ENCODE measurements around the gene SLC25A27.

Gene SLC25A27

GRCh38 chr6:46687619-46688097, 34.9 kb downstream of the SLC25A27 start, which contains the start of gene TDRD6:
TDRD6 (plus strand) TSS chr6:46687885; CDS start chr6:46688129, 244 bp downstream.
- 92 to 96% methylated on average over 38 to 41 of the region's 41 CpGs for WGBS, 2 experiments (ENCODE audit: insufficient coverage in 2 of 2)
- Histone ChIP-seq H3K4me3 (ENCODE audit: extremely low read depth, insufficient read depth, low read length, poor library complexity, severe bottlenecking) (no peak within 1 kb of the TSS), H3K27ac (ENCODE audit: low read depth, low read length, severe bottlenecking) (no peak within 1 kb of the TSS), H3K9me3 (ENCODE audit: control insufficient read depth, low read length) (no peaks in the 10 kb centered on the region), H3K4me1 (ENCODE audit: control insufficient read depth, insufficient read depth, low read length, poor library complexity, severe bottlenecking) (no peaks in the 10 kb centered on the region), H3K36me3 (ENCODE audit: control insufficient read depth, insufficient read depth, low read length) (no peaks in the 10 kb centered on the region)

DNA sequence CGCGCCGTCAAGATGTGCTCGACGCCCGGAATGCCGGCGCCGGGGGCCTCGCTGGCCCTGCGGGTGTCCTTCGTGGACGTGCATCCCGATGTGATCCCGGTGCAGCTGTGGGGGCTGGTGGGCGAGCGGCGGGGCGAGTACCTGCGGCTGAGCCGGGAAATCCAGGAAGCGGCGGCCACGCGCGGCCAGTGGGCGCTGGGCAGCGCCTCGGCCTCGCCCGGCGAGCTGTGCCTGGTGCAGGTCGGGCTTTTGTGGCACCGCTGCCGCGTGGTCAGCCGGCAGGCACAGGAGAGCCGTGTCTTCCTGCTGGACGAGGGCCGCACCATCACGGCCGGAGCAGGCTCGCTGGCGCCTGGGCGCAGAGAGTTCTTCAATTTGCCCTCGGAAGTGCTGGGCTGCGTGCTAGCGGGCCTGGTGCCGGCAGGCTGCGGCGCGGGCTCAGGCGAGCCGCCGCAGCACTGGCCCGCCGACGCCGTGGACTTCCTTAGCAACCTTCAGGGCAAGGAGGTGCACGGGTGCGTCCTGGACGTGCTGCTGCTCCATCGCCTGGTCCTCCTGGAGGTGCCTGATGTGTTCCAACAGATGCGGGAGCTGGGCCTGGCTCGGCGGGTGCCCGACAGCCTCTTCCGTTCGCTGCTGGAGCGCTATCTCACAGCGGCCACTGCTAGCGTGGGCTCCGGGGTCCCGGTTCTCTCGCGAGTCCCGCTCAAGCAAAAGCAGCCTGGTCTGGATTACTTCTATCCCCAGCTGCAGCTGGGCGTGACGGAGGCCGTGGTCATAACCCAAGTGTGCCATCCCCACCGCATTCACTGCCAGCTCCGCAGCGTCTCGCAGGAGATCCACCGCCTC, 35.6 kb downstream of the SLC25A27 start:
- Histone ChIP-seq H3K4me1 (ENCODE audit: control insufficient read depth, insufficient read depth, low read length, poor library complexity, severe bottlenecking) (no peaks in the 10 kb centered on the region), H3K9me3 (ENCODE audit: control insufficient read depth, low read length) (no peaks in the 10 kb centered on the region), H3K36me3 (ENCODE audit: control insufficient read depth, insufficient read depth, low read length) (no peaks in the 10 kb centered on the region), H3K27ac (ENCODE audit: low read depth, low read length, severe bottlenecking) (no peak overlapping the region), H3K4me3 (ENCODE audit: extremely low read depth, insufficient read depth, low read length, poor library complexity, severe bottlenecking) (no peak overlapping the region)
- 94 to 97% methylated on average over 64 to 80 of the region's 85 CpGs for WGBS, 2 experiments (ENCODE audit: insufficient coverage in 2 of 2)

- Histone ChIP-seq H3K4me3 (ENCODE audit: extremely low read depth, insufficient read depth, low read length, poor library complexity, severe bottlenecking) (no peak overlapping the region), H3K4me1 (ENCODE audit: control insufficient read depth, insufficient read depth, low read length, poor library complexity, severe bottlenecking) (no peaks in the 10 kb centered on the region), H3K27ac (ENCODE audit: low read depth, low read length, severe bottlenecking) (no peak overlapping the region), H3K36me3 (ENCODE audit: control insufficient read depth, insufficient read depth, low read length) (no peaks in the 10 kb centered on the region), H3K9me3 (ENCODE audit: control insufficient read depth, low read length) (no peaks in the 10 kb centered on the region)
- WGBS, 2 experiments (ENCODE audit: insufficient coverage in 2 of 2), result 90 to 93% methylated on average over 11 to 13 of the region's 13 CpGs
Measured at GRCh38 chr6:46688966-46689335, 36.2 kb downstream of the SLC25A27 start.

GRCh38 chr6:46689657-46690056, 36.9 kb downstream of the SLC25A27 start:
- Histone ChIP-seq H3K4me3 (ENCODE audit: extremely low read depth, insufficient read depth, low read length, poor library complexity, severe bottlenecking) (no peak overlapping the region), H3K9me3 (ENCODE audit: control insufficient read depth, low read length) (no peaks in the 10 kb centered on the region), H3K4me1 (ENCODE audit: control insufficient read depth, insufficient read depth, low read length, poor library complexity, severe bottlenecking) (no peaks in the 10 kb centered on the region), H3K36me3 (ENCODE audit: control insufficient read depth, insufficient read depth, low read length) (no peaks in the 10 kb centered on the region), H3K27ac (ENCODE audit: low read depth, low read length, severe bottlenecking) (no peak overlapping the region)
- WGBS, 2 experiments (ENCODE audit: insufficient coverage in 2 of 2), result 82 to 93% methylated on average over 2 to 3 of the region's 3 CpGs

DNA sequence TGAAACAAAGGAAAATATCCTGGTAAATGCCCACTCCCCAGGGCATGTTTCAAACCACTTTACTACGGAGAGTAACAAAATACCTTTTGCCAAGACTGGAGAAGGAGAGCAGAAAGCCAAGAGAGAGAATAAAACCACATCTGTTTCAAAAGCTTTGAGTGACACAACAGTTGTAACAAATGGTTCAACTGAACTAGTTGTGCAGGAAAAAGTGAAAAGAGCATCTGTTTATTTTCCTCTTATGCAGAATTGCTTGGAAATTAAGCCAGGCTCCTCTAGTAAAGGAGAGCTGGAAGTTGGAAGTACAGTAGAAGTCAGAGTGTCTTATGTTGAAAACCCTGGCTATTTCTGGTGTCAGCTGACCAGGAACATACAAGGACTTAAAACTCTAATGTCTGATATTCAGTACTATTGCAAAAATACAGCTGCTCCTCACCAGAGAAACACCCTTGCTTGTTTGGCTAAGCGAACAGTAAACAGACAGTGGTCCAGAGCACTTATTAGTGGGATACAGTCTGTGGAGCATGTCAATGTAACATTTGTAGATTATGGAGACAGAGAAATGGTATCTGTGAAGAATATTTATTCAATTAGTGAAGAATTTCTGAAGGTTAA, 37.5 kb downstream of the SLC25A27 start:
- no peak overlapping the region for H3K4me3 ChIP-seq (ENCODE audit: extremely low read depth, insufficient read depth, low read length, poor library complexity, severe bottlenecking)
- H3K4me1 ChIP-seq (ENCODE audit: control insufficient read depth, insufficient read depth, low read length, poor library complexity, severe bottlenecking), result no peaks in the 10 kb centered on the region
- WGBS, 2 experiments (ENCODE audit: insufficient coverage in 2 of 2), result 86% methylated on average over 1 of the region's 2 CpGs; no CpG with 5 or more reads in 1 of the 2 experiments
- H3K27ac ChIP-seq (ENCODE audit: low read depth, low read length, severe bottlenecking), result no peak overlapping the region
- no peaks in the 10 kb centered on the region for H3K9me3 ChIP-seq (ENCODE audit: control insufficient read depth, low read length)
- no peaks in the 10 kb centered on the region for H3K36me3 ChIP-seq (ENCODE audit: control insufficient read depth, insufficient read depth, low read length)

GRCh38 chr6:46690911-46691451, 38.2 kb downstream of the SLC25A27 start:
- no peaks in the 10 kb centered on the region for H3K9me3 ChIP-seq (ENCODE audit: control insufficient read depth, low read length)
- WGBS, 2 experiments (ENCODE audit: insufficient coverage in 2 of 2), result no CpG with 5 or more reads among the region's 1 CpG
- no peak overlapping the region for H3K4me3 ChIP-seq (ENCODE audit: extremely low read depth, insufficient read depth, low read length, poor library complexity, severe bottlenecking)
- no peaks in the 10 kb centered on the region for H3K36me3 ChIP-seq (ENCODE audit: control insufficient read depth, insufficient read depth, low read length)
- H3K27ac ChIP-seq (ENCODE audit: low read depth, low read length, severe bottlenecking), result no peak overlapping the region
- H3K4me1 ChIP-seq (ENCODE audit: control insufficient read depth, insufficient read depth, low read length, poor library complexity, severe bottlenecking), result no peaks in the 10 kb centered on the region

DNA sequence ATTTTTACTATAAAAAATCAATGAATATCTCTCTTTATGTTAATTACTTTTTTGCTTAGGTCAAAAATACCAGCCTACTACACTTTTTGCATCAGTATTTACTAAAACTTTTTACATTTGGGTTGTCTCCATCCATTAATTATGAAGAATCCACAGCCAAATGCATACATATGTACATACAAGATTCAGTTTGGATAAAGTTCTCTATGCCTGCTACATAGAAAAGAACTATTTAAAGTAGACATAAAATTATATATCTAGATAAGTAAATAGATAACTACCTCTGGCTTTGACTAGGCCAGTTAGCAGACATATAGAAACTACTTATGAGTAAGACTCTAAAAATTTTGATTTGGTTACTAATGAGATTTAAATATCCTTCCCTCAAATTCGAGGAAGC, 47.2 kb downstream of the SLC25A27 start:
- no peak overlapping the region for H3K4me3 ChIP-seq (ENCODE audit: extremely low read depth, insufficient read depth, low read length, poor library complexity, severe bottlenecking)
- no CpG with 5 or more reads among the region's 1 CpG for WGBS, 2 experiments (ENCODE audit: insufficient coverage in 2 of 2)
- no peaks in the 10 kb centered on the region for H3K4me1 ChIP-seq (ENCODE audit: control insufficient read depth, insufficient read depth, low read length, poor library complexity, severe bottlenecking)
- no peak overlapping the region for H3K27ac ChIP-seq (ENCODE audit: low read depth, low read length, severe bottlenecking)
- H3K36me3 ChIP-seq (ENCODE audit: control insufficient read depth, insufficient read depth, low read length), result no peaks in the 10 kb centered on the region
- H3K9me3 ChIP-seq (ENCODE audit: control insufficient read depth, low read length), result no peaks in the 10 kb centered on the region

DNA sequence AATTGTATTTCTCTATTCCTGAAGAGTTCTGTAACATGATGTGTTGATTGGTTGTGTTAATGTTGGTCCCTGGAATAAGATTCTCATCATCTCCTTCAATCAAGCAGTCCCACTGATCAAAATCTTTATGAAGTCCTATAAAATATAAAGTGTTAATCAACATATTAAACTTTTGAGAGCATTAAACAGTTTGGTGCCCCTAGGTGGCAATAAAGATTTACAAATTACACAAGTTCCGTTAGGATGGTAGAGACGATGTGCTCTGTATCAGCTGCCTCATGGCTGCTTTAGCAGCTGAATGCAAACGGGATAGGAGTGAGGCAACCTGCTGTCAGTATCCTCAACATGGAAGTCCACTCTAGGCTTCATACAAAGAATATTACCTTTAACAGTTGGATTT, 51.8 kb downstream of the SLC25A27 start:
- Histone ChIP-seq H3K9me3 (ENCODE audit: control insufficient read depth, low read length) (no peaks in the 10 kb centered on the region), H3K4me1 (ENCODE audit: control insufficient read depth, insufficient read depth, low read length, poor library complexity, severe bottlenecking) (no peaks in the 10 kb centered on the region), H3K4me3 (ENCODE audit: extremely low read depth, insufficient read depth, low read length, poor library complexity, severe bottlenecking) (no peak overlapping the region), H3K27ac (ENCODE audit: low read depth, low read length, severe bottlenecking) (no peak overlapping the region), H3K36me3 (ENCODE audit: control insufficient read depth, insufficient read depth, low read length) (no peaks in the 10 kb centered on the region)
- 49% methylated on average over 3 of the region's 3 CpGs; no CpG with 5 or more reads in 1 of the 2 experiments for WGBS, 2 experiments (ENCODE audit: insufficient coverage in 2 of 2)

GRCh38 chr6:46706464-46706863, 53.7 kb downstream of the SLC25A27 start:
- H3K27ac ChIP-seq (ENCODE audit: low read depth, low read length, severe bottlenecking), result no peak overlapping the region
- WGBS, 2 experiments (ENCODE audit: insufficient coverage in 2 of 2), result 78 to 80% methylated on average over 1 of the region's 2 CpGs
- H3K4me3 ChIP-seq (ENCODE audit: extremely low read depth, insufficient read depth, low read length, poor library complexity, severe bottlenecking), result no peak overlapping the region
- no peaks in the 10 kb centered on the region for H3K4me1 ChIP-seq (ENCODE audit: control insufficient read depth, insufficient read depth, low read length, poor library complexity, severe bottlenecking)
- H3K9me3 ChIP-seq (ENCODE audit: control insufficient read depth, low read length), result no peaks in the 10 kb centered on the region
- H3K36me3 ChIP-seq (ENCODE audit: control insufficient read depth, insufficient read depth, low read length), result no peaks in the 10 kb centered on the region

DNA sequence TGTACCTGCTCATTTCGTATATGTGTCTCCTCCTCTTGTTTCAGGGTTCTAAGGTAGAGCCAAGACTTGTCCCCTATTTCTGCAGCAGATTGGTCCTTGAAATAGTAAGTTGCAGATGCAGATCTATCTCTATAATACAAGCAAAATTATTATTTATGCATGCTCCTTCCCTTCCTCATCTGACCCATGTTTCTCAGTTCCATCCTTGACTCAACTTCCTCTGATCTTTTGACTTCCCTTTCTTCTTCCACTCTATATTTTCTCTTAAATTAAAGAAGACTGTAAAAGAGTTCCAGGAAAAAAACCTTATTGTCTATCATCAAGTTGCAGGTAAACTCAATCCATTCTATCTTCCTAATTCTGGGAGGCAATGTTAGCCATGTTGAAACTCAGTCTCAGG, 58.7 kb downstream of the SLC25A27 start:
- Histone ChIP-seq H3K36me3 (ENCODE audit: control insufficient read depth, insufficient read depth, low read length) (no peaks in the 10 kb centered on the region), H3K4me1 (ENCODE audit: control insufficient read depth, insufficient read depth, low read length, poor library complexity, severe bottlenecking) (no peaks in the 10 kb centered on the region), H3K4me3 (ENCODE audit: extremely low read depth, insufficient read depth, low read length, poor library complexity, severe bottlenecking) (no peak overlapping the region), H3K9me3 (ENCODE audit: control insufficient read depth, low read length) (no peaks in the 10 kb centered on the region), H3K27ac (ENCODE audit: low read depth, low read length, severe bottlenecking) (no peak overlapping the region)
- 88% methylated on average over 1 of the region's 1 CpG; no CpG with 5 or more reads in 1 of the 2 experiments for WGBS, 2 experiments (ENCODE audit: insufficient coverage in 2 of 2)

DNA sequence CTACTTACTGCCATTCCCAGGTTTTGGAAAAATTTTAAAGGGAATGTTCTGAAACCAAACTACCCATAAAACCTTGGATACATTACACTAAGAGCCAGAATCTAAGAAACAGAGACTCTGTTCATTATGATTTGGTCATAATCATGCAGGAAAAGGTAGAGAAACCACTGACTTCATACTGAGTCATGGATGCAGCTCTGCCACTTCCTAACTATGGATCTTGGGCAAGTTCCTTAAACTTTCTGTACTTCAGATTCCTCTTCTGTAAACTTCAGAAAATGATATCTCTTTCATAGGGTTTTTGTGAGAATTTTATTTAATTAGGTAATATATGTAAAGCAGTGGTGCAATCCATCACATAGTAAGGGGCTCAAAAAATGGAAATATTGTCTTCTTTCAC, 62.4 kb downstream of the SLC25A27 start:
- Histone ChIP-seq H3K4me1 (ENCODE audit: control insufficient read depth, insufficient read depth, low read length, poor library complexity, severe bottlenecking) (no peaks in the 10 kb centered on the region), H3K9me3 (ENCODE audit: control insufficient read depth, low read length) (no peaks in the 10 kb centered on the region), H3K27ac (ENCODE audit: low read depth, low read length, severe bottlenecking) (no peak overlapping the region), H3K4me3 (ENCODE audit: extremely low read depth, insufficient read depth, low read length, poor library complexity, severe bottlenecking) (no peak overlapping the region), H3K36me3 (ENCODE audit: control insufficient read depth, insufficient read depth, low read length) (no peaks in the 10 kb centered on the region)
